Neural cell (in vitro differentiated cells): ENCODE results near the gene KCNIP4. TPM values are rescaled to one million over a fixed set of nuclear protein-coding genes. Genes with fewer than 3 reads are reported as not detected.

Experiments used
- H2AFZ ChIP-seq: fragments of 200-600, 300-800 bp; sonication (generic), shearing (Covaris generic); 2 replicates; pipeline ENCODE4 v1.6.0; 2014; ENCODE audit warnings: low read depth, mild to moderate bottlenecking, antibody characterized with exemption, low read length, moderate library complexity
- H3F3A ChIP-seq: fragments of 200-600 bp; shearing (Covaris generic); 2 replicates; pipeline ENCODE4 v1.6.1; 2016; ENCODE audit warnings: mild to moderate bottlenecking, moderate library complexity, mixed read lengths, antibody characterized with exemption, low read length; ENCODE audit not compliant: insufficient read depth, poor library complexity, severe bottlenecking
- H3K27ac ChIP-seq: fragments of 200-600, 300-800 bp; sonication (generic), shearing (Covaris generic); 2 replicates; pipeline ENCODE4 v1.5.1; 2014; ENCODE audit warnings: mild to moderate bottlenecking, low read length, moderate library complexity
- H3K27me3 ChIP-seq: fragments of 300-800, 200-600 bp; sonication (generic), shearing (Covaris generic); 2 replicates; pipeline ENCODE4 v1.6.0; 2014; ENCODE audit warnings: mild to moderate bottlenecking, low read depth, low read length, moderate library complexity; ENCODE audit not compliant: insufficient read depth
- H3K36me3 ChIP-seq: fragments of 300-800, 200-600 bp; sonication (generic), shearing (Covaris generic); 2 replicates; pipeline ENCODE4 v1.5.1; 2014; ENCODE audit warnings: mild to moderate bottlenecking, antibody characterized with exemption, low read length, moderate library complexity; ENCODE audit not compliant: insufficient read depth
- H3K4me2 ChIP-seq: fragments of 300-800, 200-600 bp; sonication (generic), shearing (Covaris generic); 2 replicates; pipeline ENCODE4 v1.6.0; 2014; ENCODE audit warnings: mild to moderate bottlenecking, low read length
- H3K4me3 ChIP-seq: fragments of 300-800, 200-600 bp; sonication (generic), shearing (Covaris generic); 2 replicates; pipeline ENCODE4 v1.5.1; 2014; ENCODE audit warnings: mild to moderate bottlenecking, low read length, moderate library complexity
- H3K79me2 ChIP-seq: fragments of 200-600 bp; shearing (Covaris generic); replicated peaks from 2 replicates; pipeline ENCODE4 v1.6.0; 2014; ENCODE audit warnings: mild to moderate bottlenecking, low read length, moderate library complexity; ENCODE audit not compliant: insufficient read depth
- H3K9ac ChIP-seq: fragments of 300-800, 200-600 bp; sonication (generic), shearing (Covaris generic); 2 replicates; pipeline ENCODE4 v1.6.1; 2016; ENCODE audit warnings: mild to moderate bottlenecking, low read length, mixed read lengths
- H3K9me2 ChIP-seq: fragments of 200-600 bp; shearing (Covaris generic); 2 replicates; pipeline ENCODE4 v1.6.1; 2016; ENCODE audit warnings: mild to moderate bottlenecking, low read length, mixed read lengths; ENCODE audit not compliant: insufficient read depth
- H3K9me3 ChIP-seq: fragments of 200-600, 300-800 bp; sonication (generic), shearing (Covaris generic); 2 replicates; pipeline ENCODE4 v1.6.1; 2016; ENCODE audit warnings: mild to moderate bottlenecking, mixed run types, low read length, moderate library complexity, mixed read lengths
- H4K20me1 ChIP-seq: fragments of 200-600 bp; shearing (Covaris generic); 2 replicates; pipeline ENCODE4 v1.6.1; 2016; ENCODE audit warnings: mild to moderate bottlenecking, mixed run types; ENCODE audit not compliant: insufficient read depth
- CTCF ChIP-seq: fragments of 450-650 bp; IDR thresholded peaks from 2 replicates; pipeline ENCODE4 v1.5.1; 2014; ENCODE audit warnings: antibody characterized with exemption, mild to moderate bottlenecking, moderate library complexity; ENCODE audit not compliant: poor library complexity, severe bottlenecking
- EP300 ChIP-seq: fragments of 450-650 bp; conservative IDR thresholded peaks from 2 replicates; pipeline ENCODE4 v1.6.1; 2014; ENCODE audit warnings: antibody characterized with exemption, mild to moderate bottlenecking, moderate library complexity; ENCODE audit not compliant: poor library complexity, severe bottlenecking
- EZH2 ChIP-seq: fragments of 200-600, 300-800 bp; shearing (Covaris generic), sonication (generic); IDR thresholded peaks from 2 replicates; pipeline ENCODE4 v1.6.1; 2014; ENCODE audit warnings: antibody characterized with exemption, low read length, borderline replicate concordance, mild to moderate bottlenecking; ENCODE audit not compliant: insufficient read depth, poor library complexity, severe bottlenecking
- MXI1 ChIP-seq: fragments of 450-650 bp; conservative IDR thresholded peaks from 2 replicates; pipeline ENCODE4 v1.6.1; 2014; ENCODE audit warnings: antibody characterized with exemption, mild to moderate bottlenecking; ENCODE audit not compliant: poor library complexity, severe bottlenecking
- POLR2AphosphoS5 ChIP-seq: IDR thresholded peaks from 2 replicates; pipeline ENCODE4 v1.6.1; 2012
- RAD21 ChIP-seq: fragments of 450-650 bp; conservative IDR thresholded peaks from 2 replicates; pipeline ENCODE4 v1.6.1; 2014; ENCODE audit warnings: antibody characterized with exemption, mild to moderate bottlenecking, moderate library complexity
- REST ChIP-seq: IDR thresholded peaks from 2 replicates; pipeline ENCODE4 v1.6.1; 2012; ENCODE audit warnings: borderline replicate concordance
- SMC3 ChIP-seq: fragments of 450-650 bp; conservative IDR thresholded peaks from 2 replicates; pipeline ENCODE4 v1.6.1; 2014; ENCODE audit warnings: antibody characterized with exemption, mild to moderate bottlenecking, moderate library complexity; ENCODE audit not compliant: poor library complexity
- TAF1 ChIP-seq: IDR thresholded peaks from 2 replicates; pipeline ENCODE4 v1.6.1; 2012; ENCODE audit warnings: low read depth
- polyA plus RNA-seq: library from polyadenylated mRNA; depleted of rRNA; stranded (reverse); fragments of >200 nt; gene quantifications from 2 replicates; pipeline ENCODE4 v1.2.3, GENCODE V29; 2014

Gene KCNIP4
- polyA plus RNA-seq, 1 donor from 2014 or later, result 22.8 TPM

DNA sequence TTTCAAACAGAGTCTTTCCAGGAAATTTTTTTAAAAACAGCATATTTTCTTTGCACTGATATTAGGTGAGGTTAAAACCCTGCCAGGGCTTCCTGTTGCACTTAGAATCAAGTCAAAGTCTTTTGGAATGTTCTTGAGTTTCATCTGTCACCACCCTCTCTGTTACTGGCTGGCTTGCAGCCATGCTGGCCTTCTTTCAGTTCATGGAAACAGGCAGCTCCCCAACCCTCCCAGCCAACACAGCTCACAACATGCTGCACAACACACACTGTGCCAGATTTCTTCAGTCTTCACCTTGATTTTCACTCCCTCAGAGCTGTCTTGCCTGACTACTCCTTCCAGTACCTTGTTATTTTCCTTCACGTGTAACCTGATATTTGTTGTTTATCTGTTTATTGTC, 129.5 kb downstream of the KCNIP4 start:
- Histone ChIP-seq H3K9me3 (no peaks in the 10 kb centered on the region), H3K9ac (no peak overlapping the region), H3F3A (no peaks in the 10 kb centered on the region), H3K9me2 (no peaks in the 10 kb centered on the region), H3K4me3 (no peak overlapping the region), H3K79me2 (no peaks in the 10 kb centered on the region), H3K27ac (no peak overlapping the region), H2AFZ (no peak overlapping the region), H3K36me3 (no peaks in the 10 kb centered on the region), H3K27me3 (no peaks in the 10 kb centered on the region), H3K4me2 (no peak overlapping the region), H4K20me1 (no peaks in the 10 kb centered on the region)
- TF ChIP-seq EP300, result no peak
- TF ChIP-seq CTCF, result no peak
- no peak for TF ChIP-seq SMC3
- no peak for TF ChIP-seq MXI1
- TF ChIP-seq EZH2, result no peak
- no peak for TF ChIP-seq REST
- TF ChIP-seq RAD21, result no peak
- no peak for TF ChIP-seq POLR2AphosphoS5
- no peak for TF ChIP-seq TAF1

- no peak for TF ChIP-seq EP300
- no peak for TF ChIP-seq REST
- TF ChIP-seq CTCF, result no peak
- no peak for TF ChIP-seq RAD21
- no peak for TF ChIP-seq TAF1
- H2AFZ ChIP-seq, result no peak overlapping the region
- no peaks in the 10 kb centered on the region for H3K36me3 ChIP-seq
Measured at GRCh38 chr4:21815651-21816377, 132.8 kb downstream of the KCNIP4 start.

More at GRCh38 chr4:21815651-21816377, 132.8 kb downstream of the KCNIP4 start:
- H3K4me3 ChIP-seq, result no peak overlapping the region
- no peaks in the 10 kb centered on the region for H3K9me3 ChIP-seq
- H3K27me3 ChIP-seq, result no peaks in the 10 kb centered on the region
- H4K20me1 ChIP-seq, result no peaks in the 10 kb centered on the region
- H3K9ac ChIP-seq, result no peak overlapping the region
- no peak overlapping the region for H3K4me2 ChIP-seq
- no peaks in the 10 kb centered on the region for H3K9me2 ChIP-seq
- no peaks in the 10 kb centered on the region for H3F3A ChIP-seq
- no peaks in the 10 kb centered on the region for H3K79me2 ChIP-seq
- no peak overlapping the region for H3K27ac ChIP-seq
